NCI-H1436 (cell line): Measurements from ENCODE around the gene FHL1.
A peak's percentile ranks its signal among the peaks of the same experiment; 100 is the strongest.
"Not testable (repeated sequence)": the region's sequence is repeated elsewhere in the genome, so short reads cannot be mapped to it uniquely, and the experiment has no call there.

Experiments
- DNase-seq: peaks from one replicate; lab custom pipeline; 2025; lab: John Stamatoyannopoulos, UW

The FHL1 gene

DNA sequence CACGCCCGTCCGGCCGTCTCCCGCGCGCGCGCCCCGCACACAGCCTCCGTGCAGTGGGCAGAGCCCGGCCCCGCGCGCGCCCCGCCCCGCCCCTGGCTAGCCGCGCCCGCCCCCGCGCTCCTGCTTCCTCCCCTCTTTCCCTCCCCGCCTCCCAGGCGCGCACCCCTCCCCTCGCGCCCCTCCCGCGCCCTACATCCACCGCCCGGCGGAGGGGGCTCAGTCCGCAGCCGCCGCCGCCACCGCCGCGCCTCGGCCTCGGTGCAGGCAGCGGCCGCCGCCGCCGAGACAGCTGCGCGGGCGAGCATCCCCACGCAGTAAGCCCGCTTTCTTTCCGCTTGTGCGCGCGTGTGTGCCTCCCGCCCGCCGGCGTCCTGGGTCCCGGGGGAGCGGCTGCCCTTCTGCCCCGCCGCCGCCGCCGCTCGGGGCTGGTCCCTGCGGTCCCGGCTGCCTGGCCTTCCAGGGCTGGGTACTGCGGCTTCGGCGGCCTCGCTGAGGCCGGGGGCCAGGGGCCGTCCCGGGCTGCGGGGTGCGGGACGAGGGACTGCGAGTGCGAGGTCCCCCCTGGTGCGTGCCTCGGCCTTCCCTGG is at the start of gene FHL1:
Gene FHL1, plus strand, starts transcription at position 219 of the 587 bp plus-strand sequence.
- DNase-seq, result peak; percentile 57

GRCh38 chrX:136097871-136098805 is 49.2 kb upstream of the FHL1 start:
- DNase-seq, result no peak

- DNase-seq, result no peak
These were observed 42.4 kb upstream of the FHL1 start for GRCh38 chrX:136104936-136105335.

DNA sequence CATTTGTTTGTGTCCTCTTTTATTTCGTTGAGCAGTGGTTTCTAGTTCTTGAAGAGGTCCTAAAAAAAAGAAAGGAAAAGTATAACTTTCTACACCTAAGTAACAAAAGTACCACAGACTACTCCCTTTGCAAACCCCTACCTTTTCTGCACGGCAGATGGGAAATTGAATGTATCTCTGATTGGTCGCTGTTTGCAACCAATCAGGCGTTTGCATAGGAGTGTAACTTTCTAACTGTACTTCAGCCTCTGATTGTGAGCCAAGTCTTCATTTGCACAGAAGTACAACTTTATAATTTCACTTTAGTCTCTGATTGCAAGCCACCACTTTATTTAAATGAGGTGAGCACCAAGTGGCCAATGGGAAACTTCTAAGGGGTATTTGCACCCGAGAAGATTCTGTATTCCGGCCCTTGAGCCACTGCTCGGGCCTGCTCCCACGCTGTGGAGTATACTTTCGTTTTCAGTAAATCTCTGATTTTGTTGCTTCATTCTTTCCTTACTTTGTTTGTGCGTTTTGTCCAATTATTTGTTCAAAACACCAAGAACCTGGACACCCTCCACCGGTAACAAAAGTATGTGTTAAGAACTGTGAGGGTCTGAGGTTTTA is 40.3 kb upstream of the FHL1 start:
- no peak for DNase-seq

DNA sequence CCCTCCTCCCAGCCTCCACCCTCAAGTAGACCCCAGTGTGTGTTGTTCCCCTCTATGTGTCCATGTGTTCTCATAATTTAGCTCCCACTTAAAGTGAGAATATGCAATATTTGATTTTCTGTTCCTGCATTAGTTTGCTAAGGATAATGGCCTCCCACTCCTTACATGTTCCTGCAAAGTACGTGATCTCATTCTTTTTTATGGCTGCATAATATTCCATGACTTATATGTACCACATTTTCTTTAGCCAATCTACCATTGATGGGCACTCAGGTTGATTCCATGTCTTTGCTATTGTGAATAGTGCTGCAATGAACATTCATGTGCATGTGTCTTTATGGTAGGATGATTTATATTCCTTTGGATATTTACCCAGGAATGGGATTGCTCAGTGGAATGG is 38.4 kb upstream of the FHL1 start:
- DNase-seq, result not testable (repeated sequence)

GRCh38 chrX:136112286-136112685 is 35.0 kb upstream of the FHL1 start:
- DNase-seq, result no peak

DNA sequence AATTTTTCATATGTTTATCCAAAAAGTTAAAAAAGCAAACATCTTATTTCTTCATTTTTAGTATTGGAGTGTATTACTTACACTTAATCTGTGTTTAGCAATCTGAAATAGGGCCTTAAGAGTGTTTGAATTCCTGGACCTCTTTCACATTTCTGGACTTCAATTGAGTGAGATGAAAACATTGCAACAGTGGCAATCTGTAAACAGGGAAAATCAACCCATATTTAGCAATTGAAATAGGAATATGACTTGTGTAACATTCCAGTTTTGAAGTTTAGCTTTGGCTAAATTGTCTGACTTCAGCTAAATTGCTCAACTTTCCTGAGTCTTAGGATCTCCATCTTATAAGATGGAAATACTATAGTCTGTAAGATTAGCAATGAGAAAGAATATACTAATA is 34.6 kb upstream of the FHL1 start:
- no peak for DNase-seq

- no peak for DNase-seq
These were observed 32.0 kb upstream of the FHL1 start for GRCh38 chrX:136115126-136115903.

GRCh38 chrX:136115904-136116297 is 31.4 kb upstream of the FHL1 start:
- DNase-seq, result no peak

GRCh38 chrX:136121788-136122187 is 25.5 kb upstream of the FHL1 start:
- DNase-seq, result no peak

GRCh38 chrX:136122207-136122606 is 25.1 kb upstream of the FHL1 start:
- DNase-seq, result no peak

DNA sequence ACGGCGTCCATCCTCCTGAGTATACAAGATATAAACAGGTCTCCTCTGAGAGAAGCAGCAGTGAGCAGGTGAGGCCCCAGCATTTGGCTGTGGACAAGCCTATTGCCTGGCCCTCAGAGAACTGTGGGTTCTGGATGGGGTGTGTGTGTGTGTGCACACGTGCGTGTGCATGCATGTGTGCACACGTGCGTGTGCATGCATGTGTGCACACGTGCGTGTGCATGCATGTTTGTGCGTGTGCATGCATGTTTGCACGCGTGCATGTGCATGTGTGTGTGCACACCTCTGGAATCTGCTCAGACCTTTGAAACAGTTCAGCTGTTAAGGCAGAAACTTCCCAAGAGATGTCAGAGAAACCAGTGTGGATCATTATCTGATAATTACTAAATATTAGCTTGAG is 22.2 kb upstream of the FHL1 start:
- no peak for DNase-seq

GRCh38 chrX:136126371-136126770 is 21.0 kb upstream of the FHL1 start:
- DNase-seq, result no peak

DNA sequence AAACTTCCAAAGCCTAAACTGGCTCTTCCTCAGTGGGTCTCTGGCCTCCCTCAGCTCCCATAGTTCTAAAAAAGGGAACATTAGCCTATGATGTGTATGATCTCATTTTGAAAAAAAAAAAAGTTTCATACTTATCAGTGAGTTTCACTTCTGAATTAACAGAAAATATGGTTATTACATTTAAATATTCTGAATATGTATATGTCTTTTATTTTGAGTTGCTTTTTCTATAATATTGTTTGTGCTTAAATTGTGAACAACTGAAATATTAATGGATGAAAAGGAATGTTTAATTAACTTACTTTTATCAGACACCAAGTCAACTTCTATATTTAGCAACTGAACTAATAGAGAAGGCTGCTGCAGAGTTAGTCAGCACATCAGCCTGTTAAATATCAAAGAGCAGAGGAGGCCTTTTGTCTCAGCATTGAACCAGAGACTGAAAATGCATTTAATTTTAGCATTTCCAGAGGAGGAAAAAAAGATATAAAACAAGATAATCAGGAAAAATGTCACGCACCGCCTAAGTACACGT is 20.4 kb upstream of the FHL1 start:
- no peak for DNase-seq

- DNase-seq, result no peak
These were observed 18.6 kb upstream of the FHL1 start for GRCh38 chrX:136128743-136129142.

DNA sequence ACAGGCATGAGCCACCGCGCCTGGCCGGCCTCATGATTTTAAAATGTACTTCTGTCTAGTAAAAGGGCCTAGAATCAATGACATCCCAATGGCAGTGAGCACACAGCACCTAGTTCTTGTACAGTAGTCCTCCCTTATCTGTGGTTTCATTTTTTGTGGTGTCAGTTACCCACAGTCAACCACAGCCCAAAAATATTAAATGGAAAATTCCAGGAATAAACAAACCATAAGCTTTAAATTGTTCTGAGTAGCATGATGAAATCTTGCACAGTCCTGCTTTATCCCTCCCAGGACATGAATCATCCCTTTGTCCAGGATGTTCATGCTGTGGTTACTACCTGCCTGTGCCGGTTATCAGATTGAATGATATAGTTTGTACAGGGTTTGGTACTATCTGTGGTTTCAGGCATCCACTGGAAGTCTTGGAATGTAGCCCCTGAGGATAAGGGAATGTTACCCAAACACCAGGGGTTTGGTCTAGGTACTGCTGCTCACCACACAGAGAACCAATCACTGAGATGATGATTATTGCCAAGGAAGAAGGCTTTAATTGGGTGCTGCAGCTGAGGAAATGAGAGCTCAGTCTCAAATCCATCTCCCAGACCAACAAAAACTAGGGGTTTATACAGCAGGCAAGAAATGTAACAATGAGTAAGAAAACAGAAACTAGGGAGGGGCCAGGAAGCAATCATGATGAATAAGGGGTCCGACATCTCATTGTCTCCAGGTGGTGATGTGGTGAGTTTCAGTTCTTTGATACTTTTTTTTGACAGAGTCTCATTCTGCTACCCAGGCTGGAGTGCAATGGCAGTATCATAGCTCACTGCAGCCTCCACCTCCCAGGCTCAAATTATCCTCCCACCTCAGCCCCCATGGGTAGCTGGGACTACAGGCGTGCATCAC is 16.2 kb upstream of the FHL1 start:
- DNase-seq, result no peak

DNA sequence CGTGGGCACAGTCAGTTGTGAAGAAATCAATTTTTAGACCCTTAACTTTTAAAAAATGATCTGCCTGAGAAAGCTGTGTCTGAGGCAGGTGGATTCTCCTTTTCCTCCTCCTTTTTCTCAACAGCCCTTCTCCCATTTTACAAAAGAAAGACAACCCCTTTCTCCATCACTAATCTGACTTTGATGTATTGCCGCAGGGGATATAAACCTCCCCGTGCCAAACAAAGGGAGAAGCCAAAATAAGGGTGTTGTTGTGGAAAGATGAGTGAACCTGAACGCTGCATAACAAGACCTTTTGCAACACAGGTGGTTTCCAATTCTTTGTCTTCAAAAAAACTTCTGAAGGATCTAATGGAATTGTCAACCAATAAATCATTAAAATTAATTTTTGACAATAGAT is 8.4 kb upstream of the FHL1 start:
- no peak for DNase-seq

- DNase-seq, result no peak
These were observed 5.8 kb upstream of the FHL1 start for GRCh38 chrX:136141569-136141968.

GRCh38 chrX:136142592-136142991 is 4.7 kb upstream of the FHL1 start:
- no peak for DNase-seq

DNA sequence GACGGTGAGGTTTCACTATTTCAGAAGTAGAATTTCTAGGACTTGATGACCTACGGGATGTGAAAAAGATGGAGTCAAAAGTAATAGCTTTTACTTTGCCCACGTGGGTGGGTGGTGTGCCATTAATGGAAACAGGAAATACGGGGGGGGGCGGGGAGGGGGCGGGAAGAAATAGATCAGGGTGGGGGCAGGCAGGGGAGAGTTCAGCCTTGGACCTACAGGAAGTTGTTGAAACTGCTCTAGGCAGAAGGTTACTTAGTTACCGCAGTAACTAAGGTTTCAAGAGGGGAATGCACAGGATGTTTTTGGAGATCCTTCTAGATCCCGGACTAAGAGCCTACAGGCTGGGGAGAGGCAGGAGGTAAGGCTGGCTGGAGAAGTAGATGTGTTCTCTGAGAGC is 3.6 kb upstream of the FHL1 start:
- no peak for DNase-seq
